Transverse colon (tissue), 4 donors: ENCODE measurements around the gene IWS1.
"Not testable (repeated sequence)": the region's sequence is repeated elsewhere in the genome, so short reads cannot be mapped to it uniquely, and the experiment has no call there.

Experiments
- POLR2AphosphoS5 ChIP-seq, 3 donors: sonication (generic); formaldehyde crosslinking; IDR thresholded peaks; one replicate each; pipeline ENCODE4 v1.6.1; 2016; ENCODE audit warnings: antibody characterized with exemption in 3 of 3
- TF ChIP-seq, protein P1 (sequence below), 5 experiments: fragments of 200-600 bp in 3 of 5; fragments of 450-650 bp in 2 of 5; sonication (generic) in 3 of 5; IDR thresholded peaks; 1 replicate in 2 of 5; 2 replicates in 3 of 5; pipeline ENCODE4 v1.5.1; 2016 to 2017; ENCODE audit warnings: antibody characterized with exemption in 5 of 5, inconsistent platforms in 3 of 5, mild to moderate bottlenecking in 2 of 5, moderate library complexity in 1 of 5

DNA sequence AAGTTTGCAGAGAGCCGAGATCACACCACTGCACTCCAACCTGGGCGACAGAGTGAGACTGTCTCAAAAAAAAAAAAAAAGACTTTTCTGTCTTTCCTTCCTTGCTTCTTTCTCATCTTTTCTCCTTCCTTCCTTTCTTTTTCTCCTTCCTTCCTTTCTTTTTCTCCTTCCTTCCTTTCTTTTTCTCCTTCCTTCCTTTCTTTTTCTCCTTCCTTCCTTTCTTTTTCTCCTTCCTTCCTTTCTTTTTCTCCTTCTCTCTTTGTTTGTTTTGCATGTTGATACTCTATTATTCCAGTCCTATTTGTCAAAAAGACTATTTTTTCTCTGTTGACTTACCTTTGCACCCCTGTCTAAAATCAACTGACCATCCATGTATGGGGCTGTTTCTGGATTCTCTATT, 46.1 kb upstream of the IWS1 start:
- TF ChIP-seq, protein P1, sequence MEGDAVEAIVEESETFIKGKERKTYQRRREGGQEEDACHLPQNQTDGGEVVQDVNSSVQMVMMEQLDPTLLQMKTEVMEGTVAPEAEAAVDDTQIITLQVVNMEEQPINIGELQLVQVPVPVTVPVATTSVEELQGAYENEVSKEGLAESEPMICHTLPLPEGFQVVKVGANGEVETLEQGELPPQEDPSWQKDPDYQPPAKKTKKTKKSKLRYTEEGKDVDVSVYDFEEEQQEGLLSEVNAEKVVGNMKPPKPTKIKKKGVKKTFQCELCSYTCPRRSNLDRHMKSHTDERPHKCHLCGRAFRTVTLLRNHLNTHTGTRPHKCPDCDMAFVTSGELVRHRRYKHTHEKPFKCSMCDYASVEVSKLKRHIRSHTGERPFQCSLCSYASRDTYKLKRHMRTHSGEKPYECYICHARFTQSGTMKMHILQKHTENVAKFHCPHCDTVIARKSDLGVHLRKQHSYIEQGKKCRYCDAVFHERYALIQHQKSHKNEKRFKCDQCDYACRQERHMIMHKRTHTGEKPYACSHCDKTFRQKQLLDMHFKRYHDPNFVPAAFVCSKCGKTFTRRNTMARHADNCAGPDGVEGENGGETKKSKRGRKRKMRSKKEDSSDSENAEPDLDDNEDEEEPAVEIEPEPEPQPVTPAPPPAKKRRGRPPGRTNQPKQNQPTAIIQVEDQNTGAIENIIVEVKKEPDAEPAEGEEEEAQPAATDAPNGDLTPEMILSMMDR (IDR thresholded peaks at IDR 0.05) = not testable (repeated sequence)
- TF ChIP-seq POLR2AphosphoS5 (IDR thresholded peaks at IDR 0.05) = not testable (repeated sequence)
